Breast epithelium (tissue), 4 donors: ENCODE measurements around the gene PPM1F. TPM values are rescaled to one million over a fixed set of nuclear protein-coding genes. Genes with fewer than 3 reads are reported as not detected.

Experiments
- DNase-seq, 2 donors: peaks; one replicate each; pipeline ENCODE4 v3.0.0-alpha.2; 2019; ENCODE audit warnings: low spot score in 2 of 2
- H3K27ac ChIP-seq, 2 donors: fragments of 200-600 bp; sonication (generic) in 1 of 2; one replicate each; pipeline ENCODE4 v1.5.1; 2016 to 2019; ENCODE audit warnings: mild to moderate bottlenecking in 1 of 2
- H3K27me3 ChIP-seq, 2 donors: fragments of 200-600 bp; sonication (generic) in 1 of 2; one replicate each; pipeline versions ENCODE4 v1.5.1 to v1.6.0; 2017 to 2019; ENCODE audit warnings: control low read depth in 1 of 2, mild to moderate bottlenecking in 1 of 2
- H3K36me3 ChIP-seq: fragments of 200-600 bp; one replicate; pipeline ENCODE4 v1.5.1; 2019
- H3K4me1 ChIP-seq, 2 donors: fragments of 200-600 bp; sonication (generic); one replicate each; pipeline ENCODE4 v1.5.1; 2016 to 2019; ENCODE audit warnings: control low read depth in 1 of 2
- H3K4me3 ChIP-seq, 3 donors: fragments of 200-600 bp; sonication (generic); 1 replicate in 2 of 3; 2 replicates in 1 of 3; pipeline ENCODE4 v1.5.1; 2016 to 2019; ENCODE audit warnings: mild to moderate bottlenecking in 3 of 3, moderate library complexity in 2 of 3
- H3K9me3 ChIP-seq, 2 donors: fragments of 200-600 bp; sonication (generic) in 1 of 2; one replicate each; pipeline ENCODE4 v1.5.1; 2016 to 2019; ENCODE audit warnings: control low read depth in 1 of 2
- POLR2A ChIP-seq: fragments of 450-650 bp; IDR thresholded peaks from one replicate; pipeline ENCODE4 v1.6.1; 2016; ENCODE audit warnings: antibody characterized with exemption, mild to moderate bottlenecking, moderate library complexity
- POLR2AphosphoS5 ChIP-seq, 3 donors: sonication (generic); formaldehyde crosslinking; IDR thresholded peaks; one replicate each; pipeline ENCODE4 v1.6.1; 2017; ENCODE audit warnings: antibody characterized with exemption in 3 of 3
- intact Hi-C: fragments of 100-400 bp; cut with DNase I; formaldehyde crosslinking; loops from one replicate; pipeline ENCODE4 v1.15.1; 2023; ENCODE audit warnings: low total_unique reads
- total RNA-seq, 3 donors: library from RNA; depleted of rRNA; stranded (reverse); fragments of >200 nt; gene quantifications; one replicate each; pipeline ENCODE4 v1.1.0, GENCODE V29; 2016
- TF ChIP-seq, protein P1 (sequence below), 3 donors: fragments of 450-650 bp; IDR thresholded peaks; one replicate each; pipeline ENCODE4 v1.5.1; 2016 to 2017; ENCODE audit warnings: antibody characterized with exemption in 3 of 3, mild to moderate bottlenecking in 3 of 3, moderate library complexity in 3 of 3

The PPM1F gene
- total RNA-seq, 3 donors from 2014 or later: 24.3 to 45.2 (median 28.1) TPM

DNA sequence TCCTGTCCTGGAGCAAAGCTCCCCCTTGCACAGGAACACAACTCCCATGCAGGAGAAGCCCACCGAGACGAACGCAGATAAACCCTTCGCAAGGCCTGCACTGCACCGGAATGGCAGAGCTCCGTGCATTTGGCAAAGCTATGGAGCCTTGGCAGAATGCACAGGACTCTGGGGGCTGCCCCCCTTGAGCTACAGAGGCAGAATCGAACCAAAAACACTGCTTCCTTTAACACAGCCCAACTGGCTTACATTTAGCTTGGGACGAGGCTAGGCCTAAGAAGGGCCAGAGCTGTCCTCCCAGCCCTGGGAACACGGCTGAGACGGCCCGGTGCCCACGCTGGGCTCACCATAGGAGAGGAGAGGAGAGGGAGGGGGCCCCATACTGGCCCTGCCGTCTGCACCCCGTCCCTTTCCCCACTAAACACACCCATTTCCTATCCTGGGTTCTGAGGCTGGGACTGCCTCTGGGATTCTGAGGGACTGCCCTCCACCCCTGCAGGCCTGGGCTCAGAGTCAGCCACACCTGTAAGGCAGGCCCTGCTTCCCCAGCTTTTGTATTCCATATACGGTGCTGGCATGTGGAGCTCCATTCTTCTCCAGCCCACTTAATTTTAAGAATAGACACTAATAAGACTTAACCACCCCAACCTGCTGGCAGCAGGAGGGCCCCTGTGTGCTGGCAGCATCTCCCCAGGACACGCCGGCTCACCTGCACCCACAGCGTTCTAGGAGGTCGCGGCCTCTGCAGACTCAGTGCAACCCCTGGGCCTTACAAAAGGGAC lies 32.9 kb downstream of the PPM1F start:
- H3K4me1 ChIP-seq: no peaks in the 10 kb centered on the region
- no peaks in the 10 kb centered on the region for H3K9me3 ChIP-seq
- peak overlapping the region; percentile 50 to 58 for H3K27ac ChIP-seq
- intact Hi-C loops: loop anchor here (5.0 kb wide), 1 partner anchor 743 kb away; no protein-coding TSS in a partner anchor
- DNase-seq: peak in 1 of 2 donors; percentile 57
- no peaks in the 10 kb centered on the region for H3K27me3 ChIP-seq
- no peaks in the 10 kb centered on the region for H3K36me3 ChIP-seq
- H3K4me3 ChIP-seq: no peak overlapping the region
- TF ChIP-seq, protein P1, sequence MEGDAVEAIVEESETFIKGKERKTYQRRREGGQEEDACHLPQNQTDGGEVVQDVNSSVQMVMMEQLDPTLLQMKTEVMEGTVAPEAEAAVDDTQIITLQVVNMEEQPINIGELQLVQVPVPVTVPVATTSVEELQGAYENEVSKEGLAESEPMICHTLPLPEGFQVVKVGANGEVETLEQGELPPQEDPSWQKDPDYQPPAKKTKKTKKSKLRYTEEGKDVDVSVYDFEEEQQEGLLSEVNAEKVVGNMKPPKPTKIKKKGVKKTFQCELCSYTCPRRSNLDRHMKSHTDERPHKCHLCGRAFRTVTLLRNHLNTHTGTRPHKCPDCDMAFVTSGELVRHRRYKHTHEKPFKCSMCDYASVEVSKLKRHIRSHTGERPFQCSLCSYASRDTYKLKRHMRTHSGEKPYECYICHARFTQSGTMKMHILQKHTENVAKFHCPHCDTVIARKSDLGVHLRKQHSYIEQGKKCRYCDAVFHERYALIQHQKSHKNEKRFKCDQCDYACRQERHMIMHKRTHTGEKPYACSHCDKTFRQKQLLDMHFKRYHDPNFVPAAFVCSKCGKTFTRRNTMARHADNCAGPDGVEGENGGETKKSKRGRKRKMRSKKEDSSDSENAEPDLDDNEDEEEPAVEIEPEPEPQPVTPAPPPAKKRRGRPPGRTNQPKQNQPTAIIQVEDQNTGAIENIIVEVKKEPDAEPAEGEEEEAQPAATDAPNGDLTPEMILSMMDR (IDR thresholded peaks at IDR 0.05): no peak
- TF ChIP-seq POLR2AphosphoS5 (IDR thresholded peaks at IDR 0.05): no peak
- no peak for TF ChIP-seq POLR2A

DNA sequence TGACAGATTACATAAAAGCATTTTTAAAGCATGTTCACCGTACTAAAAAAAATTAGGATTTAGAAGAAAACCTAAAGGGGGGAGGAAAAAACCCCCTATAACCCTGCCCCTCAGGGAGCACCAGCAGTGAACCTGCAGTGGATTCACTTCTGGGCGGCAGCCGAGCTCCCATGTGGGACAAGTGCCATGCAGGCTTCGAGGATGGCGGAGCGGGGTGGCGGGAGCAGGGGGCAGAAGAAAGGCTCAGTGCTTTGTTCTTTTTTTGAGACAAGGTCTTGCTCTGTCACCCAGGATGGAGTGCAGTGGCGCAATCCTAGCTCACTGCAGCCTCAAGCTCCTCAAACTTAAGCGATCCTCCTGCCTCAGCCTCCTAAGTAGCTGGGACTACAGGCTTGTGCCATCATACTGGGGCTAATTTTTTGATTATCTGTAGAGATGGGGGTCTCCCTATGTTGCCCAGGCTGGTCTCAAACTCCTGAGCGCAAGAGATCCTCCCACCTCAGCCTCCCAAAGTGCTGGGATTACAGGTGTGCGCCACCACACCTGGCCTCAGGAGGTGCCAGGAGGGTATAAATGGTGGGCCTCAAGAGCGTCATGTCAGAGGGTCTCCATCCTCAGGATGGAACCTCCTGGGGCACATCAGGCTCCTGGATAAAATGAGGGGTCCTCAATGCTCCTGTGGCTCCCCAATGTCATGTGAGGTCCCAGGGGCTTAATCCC lies 34.0 kb downstream of the PPM1F start:
- no peaks in the 10 kb centered on the region for H3K36me3 ChIP-seq
- intact Hi-C loops: loop anchor here (5.0 kb wide), 1 partner anchor 744 kb away; no protein-coding TSS in a partner anchor
- H3K4me1 ChIP-seq: no peaks in the 10 kb centered on the region
- no peak for DNase-seq
- H3K27me3 ChIP-seq: no peaks in the 10 kb centered on the region
- no peaks in the 10 kb centered on the region for H3K9me3 ChIP-seq
- TF ChIP-seq POLR2AphosphoS5 (IDR thresholded peaks at IDR 0.05) (no peak), POLR2A (no peak)
- TF ChIP-seq, protein P1 (IDR thresholded peaks at IDR 0.05): no peak
- no peak overlapping the region for H3K4me3 ChIP-seq
- peak overlapping the region in 1 of 2 donors; percentile 50 for H3K27ac ChIP-seq

DNA sequence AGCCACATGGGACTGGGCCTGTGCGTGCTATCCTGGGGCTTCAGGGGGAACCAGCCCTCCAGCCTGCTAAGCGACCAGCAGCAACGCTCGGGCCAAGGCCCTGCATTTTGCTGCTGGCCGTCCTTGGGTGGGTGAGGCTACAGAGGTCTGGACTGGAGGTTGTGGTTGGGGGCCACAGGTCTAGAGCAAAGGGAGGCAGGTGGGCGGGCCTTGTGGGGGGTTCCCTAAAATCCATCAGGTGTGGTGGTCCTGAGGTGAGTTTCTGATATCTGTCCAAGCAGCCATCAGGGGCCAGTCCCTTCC lies 34.7 kb downstream of the PPM1F start:
- Histone ChIP-seq H3K27me3 (no peaks in the 10 kb centered on the region), H3K4me3 (no peak overlapping the region), H3K9me3 (no peaks in the 10 kb centered on the region), H3K27ac (no peak overlapping the region), H3K4me1 (no peaks in the 10 kb centered on the region), H3K36me3 (no peaks in the 10 kb centered on the region)
- TF ChIP-seq POLR2A (no peak), POLR2AphosphoS5 (IDR thresholded peaks at IDR 0.05) (no peak)
- TF ChIP-seq, protein P1 (IDR thresholded peaks at IDR 0.05): no peak
- DNase-seq: no peak
- intact Hi-C loops: loop anchor here (5.0 kb wide), 1 partner anchor 744 kb away; no protein-coding TSS in a partner anchor

DNA sequence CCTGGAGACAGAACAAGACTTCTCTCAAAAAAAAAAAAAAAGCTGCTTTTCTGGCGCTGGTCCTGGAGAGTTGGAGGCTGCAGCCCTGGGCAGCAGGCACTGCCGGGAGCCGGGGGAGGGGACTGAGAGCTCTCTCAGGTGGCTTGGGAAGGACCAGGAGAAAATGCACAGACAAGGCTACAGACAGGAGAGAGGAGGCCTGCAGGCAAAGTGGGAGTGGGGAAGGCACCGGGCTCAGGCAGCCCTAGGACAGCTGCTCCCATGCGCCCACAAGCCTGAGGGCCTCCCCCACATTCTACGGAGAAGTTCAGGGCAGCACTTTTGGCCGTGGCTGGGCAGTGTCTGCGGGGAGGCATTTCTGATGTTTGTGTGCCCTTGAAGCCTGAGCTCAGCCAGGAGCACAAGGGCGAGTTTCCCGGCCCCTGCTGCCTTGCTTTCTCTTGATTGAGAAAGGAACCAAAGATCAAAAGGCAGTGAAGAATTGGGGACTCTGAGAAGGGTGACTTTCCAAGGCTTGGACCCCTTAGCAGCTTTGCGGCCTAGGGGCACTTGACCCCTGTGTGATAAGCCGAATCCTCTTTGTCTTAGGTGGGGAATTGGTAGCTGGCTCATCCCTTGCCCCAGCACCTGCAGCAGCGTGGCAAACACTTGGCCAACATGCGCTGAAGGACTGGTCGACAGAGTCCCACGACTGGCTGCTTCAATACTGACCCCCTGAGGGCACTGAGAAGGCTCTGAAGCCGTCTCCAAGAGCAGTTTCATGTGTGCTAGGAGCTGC lies 35.3 kb downstream of the PPM1F start:
- TF ChIP-seq, protein P1 (IDR thresholded peaks at IDR 0.05): no peak
- TF ChIP-seq POLR2AphosphoS5 (IDR thresholded peaks at IDR 0.05) (no peak), POLR2A (no peak)
- Histone ChIP-seq H3K27me3 (no peaks in the 10 kb centered on the region), H3K4me3 (no peak overlapping the region), H3K4me1 (no peaks in the 10 kb centered on the region), H3K9me3 (no peaks in the 10 kb centered on the region), H3K36me3 (no peaks in the 10 kb centered on the region), H3K27ac (no peak overlapping the region)
- intact Hi-C loops: loop anchor here (5.0 kb wide), 1 partner anchor 745 kb away; no protein-coding TSS in a partner anchor
- no peak for DNase-seq
